Fibroblast of lung (primary cell): ENCODE results near the gene ELMO1.

Experiments used
- EZH2 ChIP-seq: IDR thresholded peaks from 2 replicates; pipeline ENCODE4 v1.5.1; 2012; ENCODE audit warnings: low read length, control low read depth, mild to moderate bottlenecking; ENCODE audit errors: missing control alignments
- TF ChIP-seq, protein P1 (sequence below), 2 donors: IDR thresholded peaks in 1 of 2; conservative IDR thresholded peaks in 1 of 2; 1 replicate in 1 of 2; 2 replicates in 1 of 2; pipeline ENCODE4 v1.5.1; 2011 to 2012; ENCODE audit warnings: low read length in 2 of 2, control low read depth in 1 of 2, inconsistent platforms in 1 of 2, low read depth in 1 of 2, mild to moderate bottlenecking in 1 of 2

DNA sequence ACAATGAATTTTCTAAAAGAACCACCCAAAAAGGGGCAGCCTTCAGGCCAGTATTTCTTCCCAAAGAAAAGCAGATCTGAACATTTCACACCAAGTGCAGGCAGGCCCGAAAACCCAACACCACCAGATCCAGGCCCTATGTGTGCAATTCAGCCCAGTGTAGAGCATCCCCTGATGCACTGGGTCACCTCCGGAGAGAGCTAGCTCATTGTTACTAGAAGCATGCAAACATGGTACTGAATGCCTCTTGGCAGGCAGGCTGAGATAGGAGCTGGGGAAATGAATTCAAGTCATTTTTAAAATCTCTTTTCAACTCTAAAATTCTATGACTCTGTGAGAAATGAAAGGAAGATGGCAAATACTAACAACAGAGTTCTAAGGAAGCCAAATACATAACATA lies 174.8 kb downstream of the ELMO1 start:
- TF ChIP-seq, protein P1, sequence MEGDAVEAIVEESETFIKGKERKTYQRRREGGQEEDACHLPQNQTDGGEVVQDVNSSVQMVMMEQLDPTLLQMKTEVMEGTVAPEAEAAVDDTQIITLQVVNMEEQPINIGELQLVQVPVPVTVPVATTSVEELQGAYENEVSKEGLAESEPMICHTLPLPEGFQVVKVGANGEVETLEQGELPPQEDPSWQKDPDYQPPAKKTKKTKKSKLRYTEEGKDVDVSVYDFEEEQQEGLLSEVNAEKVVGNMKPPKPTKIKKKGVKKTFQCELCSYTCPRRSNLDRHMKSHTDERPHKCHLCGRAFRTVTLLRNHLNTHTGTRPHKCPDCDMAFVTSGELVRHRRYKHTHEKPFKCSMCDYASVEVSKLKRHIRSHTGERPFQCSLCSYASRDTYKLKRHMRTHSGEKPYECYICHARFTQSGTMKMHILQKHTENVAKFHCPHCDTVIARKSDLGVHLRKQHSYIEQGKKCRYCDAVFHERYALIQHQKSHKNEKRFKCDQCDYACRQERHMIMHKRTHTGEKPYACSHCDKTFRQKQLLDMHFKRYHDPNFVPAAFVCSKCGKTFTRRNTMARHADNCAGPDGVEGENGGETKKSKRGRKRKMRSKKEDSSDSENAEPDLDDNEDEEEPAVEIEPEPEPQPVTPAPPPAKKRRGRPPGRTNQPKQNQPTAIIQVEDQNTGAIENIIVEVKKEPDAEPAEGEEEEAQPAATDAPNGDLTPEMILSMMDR (conservative IDR thresholded peaks at IDR 0.05 in 1 of 2, IDR thresholded peaks at IDR 0.05 in 1 of 2; ENCODE audit: low read depth in 1 of 2, low read length in 2 of 2), result no peak
- TF ChIP-seq EZH2, result no peak
